Tongue (tissue), 2 donors: ENCODE measurements around the gene ZBTB24. TPM values are rescaled to one million over a fixed set of nuclear protein-coding genes. Genes with fewer than 3 reads are reported as not detected.
A peak's percentile ranks its signal among the peaks of the same experiment; 100 is the strongest.
"Not testable (repeated sequence)": the region's sequence is repeated elsewhere in the genome, so short reads cannot be mapped to it uniquely, and the experiment has no call there.

Experiments
- DNase-seq: peaks from one replicate; pipeline ENCODE4 v3.0.0-alpha.2; 2015
- total RNA-seq: library from RNA; depleted of rRNA; stranded (reverse); fragments of >200 nt; gene quantifications from one replicate; pipeline ENCODE4 v1.2.3, GENCODE V29; 2014

The ZBTB24 gene
- total RNA-seq, 1 donor from 2014 or later: 11.2 TPM

DNA sequence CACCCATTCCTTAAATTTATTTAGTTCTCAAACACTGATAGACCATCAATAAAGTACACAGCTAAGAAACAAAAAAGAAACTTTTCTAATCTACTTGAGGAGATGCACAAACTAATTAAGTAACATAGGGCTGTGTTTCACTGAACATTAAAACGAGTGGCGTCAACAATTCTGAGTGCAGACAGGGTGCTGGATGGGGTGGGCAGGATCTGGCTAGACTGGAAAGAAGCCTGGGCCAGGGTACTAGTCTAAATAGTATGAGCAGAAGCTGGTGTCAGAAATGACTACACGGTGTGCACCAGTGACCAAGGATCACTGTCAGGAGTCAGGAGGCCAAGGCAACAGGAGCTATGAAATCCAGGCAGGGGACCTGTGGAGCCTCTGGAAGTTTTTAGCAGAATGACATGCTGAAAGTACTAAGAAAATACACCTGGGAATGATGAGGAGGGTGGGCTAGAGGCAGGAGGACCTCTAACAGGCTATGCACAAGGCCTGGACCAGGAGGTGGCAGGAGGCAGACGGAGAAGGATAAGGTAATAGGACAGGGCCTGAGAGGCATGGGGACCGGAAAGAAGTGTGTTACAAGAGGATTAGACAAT is 13.3 kb downstream of the ZBTB24 start:
- DNase-seq: no peak

DNA sequence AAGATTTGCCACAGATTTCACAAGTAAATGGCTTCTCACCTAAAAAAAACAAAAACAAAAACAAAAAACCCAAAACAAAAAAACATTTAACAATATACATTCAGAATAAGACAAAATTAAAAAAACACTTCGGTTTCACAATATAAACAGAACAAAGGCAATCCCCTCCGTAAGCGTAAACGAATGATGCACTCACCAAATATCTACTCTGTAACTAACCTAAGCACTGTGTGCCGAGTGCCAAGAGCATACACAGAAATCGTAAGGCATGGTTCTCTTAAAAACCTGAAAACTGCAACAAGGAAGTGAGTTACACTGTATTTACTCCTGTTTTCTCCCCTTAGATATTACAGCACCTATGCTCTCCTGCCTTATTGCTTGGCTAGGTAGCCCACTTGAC is 15.3 kb downstream of the ZBTB24 start:
- DNase-seq: no peak

DNA sequence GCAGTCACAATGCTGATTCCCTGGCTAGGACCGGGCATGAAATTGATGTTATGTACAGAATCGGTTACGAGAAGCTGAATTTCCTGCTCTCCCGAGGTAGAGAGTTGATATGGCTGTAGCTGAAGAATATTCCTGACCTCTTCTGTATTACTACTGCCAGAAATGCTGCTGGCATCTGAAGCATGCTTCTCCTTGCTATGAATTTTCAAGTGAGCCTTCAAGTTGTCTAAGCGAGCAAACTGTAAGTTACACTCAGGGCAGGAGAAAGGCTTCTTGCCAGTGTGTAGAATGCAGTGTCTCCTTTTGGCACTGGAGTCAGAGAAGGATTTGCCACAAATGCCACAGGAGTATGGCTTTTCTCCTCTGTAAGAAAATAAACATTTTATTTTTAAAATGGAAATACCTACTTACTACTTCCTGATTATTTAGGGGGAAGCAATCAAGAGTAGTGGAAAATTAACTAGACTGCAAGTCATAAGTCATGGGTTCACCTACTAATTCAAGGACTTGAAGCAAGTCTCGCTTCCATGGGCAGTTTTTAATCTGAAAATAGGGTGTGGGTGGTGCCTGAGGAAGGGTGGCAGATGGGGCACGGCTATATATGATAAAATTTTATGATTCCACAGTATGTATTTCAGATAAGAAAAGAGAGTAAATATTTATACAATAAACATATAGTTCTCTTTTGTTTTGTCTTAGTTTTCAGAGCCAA is 16.7 kb downstream of the ZBTB24 start:
- no peak for DNase-seq

DNA sequence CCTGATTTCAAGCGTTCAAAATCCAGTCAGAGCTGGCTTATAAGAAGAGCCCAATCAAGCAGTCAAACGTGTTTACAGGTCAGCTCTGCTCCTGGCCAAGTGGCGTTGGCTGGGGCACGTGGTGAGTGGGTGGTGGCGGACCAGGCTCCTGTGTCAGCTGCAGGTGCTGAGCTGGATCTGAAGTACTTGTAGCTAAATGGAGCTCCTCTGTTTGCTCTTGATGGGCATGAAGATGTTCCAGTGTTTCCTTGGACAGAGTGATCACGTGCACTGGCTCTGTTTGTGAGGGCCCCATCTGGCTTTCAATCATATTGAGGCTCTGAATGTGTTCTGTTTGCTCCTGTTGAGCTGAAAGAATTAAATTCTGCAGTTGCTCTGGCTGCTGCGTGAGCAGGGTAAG is 17.2 kb downstream of the ZBTB24 start:
- no peak for DNase-seq

DNA sequence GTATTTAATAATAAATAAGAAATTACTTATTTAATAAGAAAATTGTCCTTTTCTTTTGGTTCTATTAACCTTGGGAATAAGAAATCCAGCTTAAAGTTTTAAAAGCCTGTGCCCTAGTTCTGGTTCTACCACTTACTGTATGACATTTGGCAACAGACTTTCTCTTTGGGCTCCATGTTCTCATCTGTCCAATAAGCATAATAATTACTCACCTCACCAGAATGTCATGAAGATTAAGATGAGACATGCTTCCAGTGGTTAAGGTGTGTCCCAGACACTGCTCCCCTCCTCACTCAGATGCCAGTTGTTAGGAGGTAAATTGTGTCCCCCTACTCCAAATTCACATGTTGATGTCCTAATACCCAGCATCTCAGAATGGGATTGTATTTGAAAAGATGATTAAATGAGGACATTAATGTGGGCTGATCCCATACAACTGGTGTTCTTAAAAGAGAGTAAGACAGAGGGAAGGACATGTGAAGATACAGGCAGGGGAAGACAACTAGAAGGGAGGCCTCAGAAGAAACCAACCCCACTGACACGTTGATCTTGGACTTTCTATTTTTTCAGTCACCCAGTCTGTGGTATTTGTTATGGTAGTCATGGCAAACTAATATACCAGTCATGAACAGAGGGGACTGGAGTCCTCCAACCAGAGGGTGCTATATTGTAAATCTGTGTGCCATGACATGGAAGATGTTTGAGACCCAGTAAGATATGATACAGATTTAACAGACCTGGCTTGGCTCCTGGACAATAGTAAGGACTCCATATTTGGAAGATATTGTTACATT is 21.1 kb downstream of the ZBTB24 start:
- DNase-seq: no peak

DNA sequence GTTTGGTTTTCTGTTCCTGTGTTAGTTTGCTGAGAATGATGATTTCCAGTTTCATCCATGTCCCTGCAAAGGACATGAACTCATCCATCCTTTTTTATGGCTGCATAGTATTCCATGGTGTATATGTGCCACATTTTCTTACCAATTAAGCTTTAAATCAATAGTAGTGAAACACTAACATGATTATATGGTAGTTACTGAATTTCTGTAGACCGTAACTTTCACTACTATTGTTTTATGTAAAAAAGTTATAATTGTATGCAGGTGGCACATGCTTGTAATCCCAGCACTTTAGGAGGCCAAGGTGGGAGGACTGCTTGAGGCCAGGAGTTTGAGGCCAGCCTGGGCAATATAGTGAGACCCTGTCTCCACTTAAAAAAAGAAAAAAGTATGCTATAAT is 21.8 kb downstream of the ZBTB24 start:
- not testable (repeated sequence) for DNase-seq

DNA sequence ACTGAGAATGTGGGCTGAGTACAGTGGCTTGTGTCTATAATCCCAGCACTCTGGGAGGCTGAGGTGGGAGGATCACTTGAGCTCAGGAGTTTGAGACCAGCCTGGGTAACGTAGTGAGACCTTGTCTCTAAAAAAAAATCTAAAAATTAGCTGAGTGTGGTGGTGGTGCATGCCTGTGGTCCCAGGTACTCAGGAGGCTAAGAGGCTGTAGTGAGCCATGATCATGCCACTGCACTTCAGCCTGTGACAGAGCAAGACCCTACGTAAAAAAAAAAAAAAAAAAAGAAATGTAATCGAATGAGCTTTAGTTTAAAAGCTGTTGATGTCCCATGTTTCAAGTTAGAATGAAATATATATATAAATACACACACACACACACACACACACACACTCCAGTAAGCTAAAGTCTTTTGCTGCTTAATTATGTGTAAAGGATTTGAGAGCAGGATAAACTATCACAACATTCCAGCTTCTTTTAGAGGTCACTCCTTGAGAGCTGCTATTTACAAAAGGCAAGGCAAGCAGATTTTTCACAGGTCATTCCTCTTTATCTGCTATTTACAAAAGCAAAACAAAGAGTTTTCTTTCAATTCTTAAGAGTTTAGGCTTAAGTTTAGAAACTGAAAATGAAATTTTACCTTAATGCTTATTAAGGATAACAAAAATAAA is 22.7 kb downstream of the ZBTB24 start:
- no peak for DNase-seq

DNA sequence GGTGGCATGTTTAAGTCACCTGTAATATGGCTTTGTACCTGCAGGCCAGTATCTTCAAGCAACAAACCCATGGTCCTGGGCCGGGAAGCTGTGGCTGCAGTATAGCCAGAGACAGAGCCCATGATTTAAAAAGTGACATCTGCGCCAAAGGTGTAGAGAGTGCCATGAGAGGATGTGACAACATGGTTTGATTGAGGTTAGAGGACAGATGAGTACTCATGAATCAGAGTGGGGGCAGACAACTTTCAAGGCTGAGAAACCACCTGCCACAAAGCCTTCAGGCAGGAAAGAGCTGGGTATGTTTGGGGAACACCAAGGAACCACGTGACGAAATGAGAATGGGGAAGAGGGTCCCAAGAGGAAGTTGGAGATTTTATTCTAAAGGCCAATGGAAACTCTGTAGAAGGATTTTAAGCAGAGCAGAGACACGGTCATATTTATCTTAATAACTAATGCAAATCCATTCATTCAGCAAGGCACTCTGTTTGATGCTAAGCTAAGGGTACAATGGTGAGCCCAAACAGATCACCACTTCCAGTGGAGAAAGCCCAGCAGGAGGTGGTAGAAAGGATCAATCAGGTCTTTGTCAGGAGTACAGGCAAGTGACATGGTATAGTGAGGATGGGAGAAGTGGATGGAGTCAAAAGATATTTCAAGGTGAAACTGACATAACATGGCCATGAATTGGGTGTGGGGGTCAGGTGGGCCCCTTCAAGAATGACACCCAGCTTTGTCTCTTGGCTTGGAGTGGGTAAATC is 24.1 kb downstream of the ZBTB24 start:
- DNase-seq: no peak

DNA sequence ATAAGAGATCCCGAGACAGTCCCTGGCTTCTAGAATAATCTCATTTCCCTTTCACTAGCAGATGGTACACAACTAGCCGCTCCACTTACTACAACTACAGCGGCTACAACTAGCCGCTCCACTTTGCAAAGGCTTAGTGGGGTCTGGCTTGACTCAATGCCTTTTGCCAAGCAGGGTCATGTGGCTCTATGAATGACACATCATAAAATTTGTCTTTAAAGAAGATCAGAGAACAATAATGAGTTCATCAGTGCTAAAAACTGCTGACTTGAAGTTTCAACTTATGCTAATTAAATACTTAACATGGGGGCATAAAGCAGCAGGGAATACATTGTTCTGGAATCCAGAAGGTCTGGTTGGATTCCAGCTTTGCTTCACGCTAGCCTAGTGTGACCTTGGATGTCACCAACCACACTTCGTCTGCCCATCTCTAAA is 25.4 kb downstream of the ZBTB24 start:
- no peak for DNase-seq

DNA sequence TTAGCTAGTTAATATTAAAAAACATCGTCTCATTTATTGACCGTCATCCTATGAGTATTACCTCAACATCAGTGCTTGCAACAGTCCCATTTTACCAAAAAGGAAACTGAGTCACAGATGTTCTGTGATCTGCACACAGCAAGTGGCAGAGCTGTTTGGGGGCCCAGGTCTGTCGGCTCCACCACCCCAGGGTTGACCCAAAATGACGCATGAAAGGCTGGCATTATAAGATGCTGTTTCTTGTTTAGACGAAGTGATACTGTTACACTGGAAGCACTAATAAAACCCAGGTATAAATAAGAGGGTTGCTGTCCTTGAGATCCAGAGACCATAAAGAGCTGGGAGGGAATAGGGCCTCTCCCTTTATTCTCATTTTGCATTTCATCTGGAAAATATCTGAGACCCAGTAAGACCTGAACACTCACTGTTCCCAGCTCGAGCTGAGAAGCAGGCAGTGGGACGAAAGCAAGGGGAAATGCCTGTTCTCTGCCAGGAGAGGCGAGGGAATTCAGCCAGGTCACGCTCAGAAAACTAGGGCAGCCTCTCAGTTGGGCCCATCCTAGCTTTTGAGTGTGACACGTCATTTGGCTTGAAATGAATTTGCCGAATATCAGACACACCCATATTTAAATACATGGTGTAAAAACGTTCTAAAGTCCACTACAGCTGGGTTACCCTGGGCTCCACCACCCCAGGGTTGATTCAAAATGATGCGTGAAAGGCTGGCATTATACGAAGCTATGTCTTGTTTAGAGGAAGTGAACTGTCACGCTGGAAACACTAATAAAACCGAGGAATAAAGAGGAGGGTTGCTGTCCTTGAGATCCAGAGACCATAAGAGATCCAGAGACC is 26.1 kb downstream of the ZBTB24 start:
- DNase-seq: peak; percentile 77

DNA sequence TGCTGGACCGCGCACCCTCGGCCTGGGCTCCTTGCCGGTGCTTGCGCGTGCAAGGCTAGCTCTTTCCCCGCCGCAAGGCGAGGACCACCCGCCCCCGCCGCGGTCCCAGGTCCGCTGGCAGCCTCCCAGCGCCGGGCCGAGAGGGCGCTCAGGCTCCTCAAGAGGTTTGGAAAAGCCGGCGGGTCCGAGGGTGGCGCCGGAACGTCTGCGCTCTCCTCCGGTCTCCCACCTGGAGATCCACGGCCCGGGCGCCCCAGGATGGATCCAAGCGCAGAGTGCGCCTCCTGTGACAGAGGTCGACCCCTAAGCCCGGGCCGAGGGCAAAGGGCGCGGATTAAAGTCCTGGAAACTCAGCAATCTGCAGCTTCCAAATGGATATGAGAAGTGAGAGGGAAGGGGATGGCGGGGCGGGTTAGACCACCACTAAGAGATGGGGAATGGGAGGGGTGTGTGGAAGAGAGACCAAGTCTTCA is 26.9 kb downstream of the ZBTB24 start:
- no peak for DNase-seq

DNA sequence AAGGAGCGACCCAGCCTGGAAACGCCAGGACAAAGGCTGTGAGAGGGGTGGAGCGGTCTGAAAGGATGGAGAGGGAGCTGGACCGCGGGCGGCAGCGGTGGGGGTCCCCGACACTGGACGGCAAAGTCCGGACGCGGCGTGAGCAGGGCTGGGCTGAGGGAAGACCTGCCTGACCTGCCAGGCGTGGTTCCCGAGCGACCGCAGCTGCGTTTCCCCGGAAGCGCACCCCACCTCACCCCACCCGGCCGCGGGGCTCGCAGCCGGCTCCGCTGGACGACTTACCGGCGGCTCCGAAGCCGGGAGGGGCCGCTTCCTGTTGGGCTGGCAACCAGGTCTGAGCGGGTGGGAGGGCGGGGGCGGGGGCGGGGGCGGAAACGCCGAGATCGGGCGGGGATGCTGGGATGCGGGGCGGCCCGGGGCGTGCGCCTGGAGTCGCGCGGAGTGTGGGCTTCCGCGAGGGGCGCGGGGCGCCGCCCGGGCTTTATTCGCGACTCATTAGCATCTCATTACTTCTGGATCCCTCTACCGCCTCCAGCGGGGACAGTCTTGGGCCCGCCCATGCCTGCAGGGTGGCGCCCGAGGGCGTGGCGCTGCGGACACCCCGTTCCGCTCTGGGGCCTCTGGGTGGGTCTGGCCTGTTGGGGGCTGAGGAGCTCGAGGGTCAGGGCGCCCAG is 27.4 kb downstream of the ZBTB24 start, which contains the start of gene MICAL1:
TSS of gene MICAL1 (minus strand) at position 336 of the 674 bp plus-strand sequence. CDS start 1,576 bp downstream, outside the sequence.
- DNase-seq: peak; percentile 77

DNA sequence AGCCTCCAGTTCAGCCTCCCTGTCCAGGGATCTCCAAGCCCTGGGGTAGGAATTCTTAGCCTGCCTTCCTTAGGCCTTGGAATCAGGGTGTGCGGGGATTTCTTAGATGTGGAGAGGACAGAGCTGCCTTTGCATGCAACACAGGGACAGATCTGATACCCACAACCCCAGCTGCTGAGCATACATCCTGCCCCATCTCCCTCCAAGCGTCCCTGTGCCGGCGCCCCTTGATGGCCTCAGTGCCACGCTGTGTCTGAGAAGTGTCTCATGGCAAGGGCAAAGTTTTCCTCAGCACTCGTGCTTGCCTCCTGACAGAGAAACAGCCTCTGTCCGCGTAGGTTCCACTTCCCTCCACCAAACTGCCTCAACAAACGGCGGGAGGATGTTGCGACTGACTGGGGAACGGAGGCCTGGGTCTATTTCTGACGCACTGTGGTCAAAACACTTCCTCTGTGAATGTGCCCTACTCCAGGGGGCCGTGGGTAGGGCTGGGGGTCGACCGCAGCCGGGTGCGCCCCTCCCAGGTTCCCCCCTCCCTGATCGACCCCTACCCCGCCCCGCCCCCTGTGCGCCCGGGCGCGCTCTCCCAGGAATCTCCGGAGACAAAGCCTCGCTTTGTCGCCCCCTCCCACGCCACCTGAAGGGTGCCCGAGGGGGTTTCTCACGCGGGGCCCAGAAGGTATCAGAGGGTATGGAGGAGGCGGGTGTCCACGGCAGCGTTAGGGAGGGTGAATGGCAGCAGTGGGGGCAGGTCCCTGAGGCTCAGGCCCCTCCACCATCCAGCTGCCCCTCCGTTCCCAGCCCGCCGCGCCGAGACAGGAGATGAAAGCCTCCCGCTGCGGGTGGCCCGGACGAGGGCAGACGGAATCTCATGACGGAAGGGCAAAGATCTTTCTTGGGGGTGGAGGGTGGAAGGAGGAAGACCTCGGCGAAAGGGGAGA is 28.3 kb downstream of the ZBTB24 start:
- DNase-seq: peak; percentile 30

DNA sequence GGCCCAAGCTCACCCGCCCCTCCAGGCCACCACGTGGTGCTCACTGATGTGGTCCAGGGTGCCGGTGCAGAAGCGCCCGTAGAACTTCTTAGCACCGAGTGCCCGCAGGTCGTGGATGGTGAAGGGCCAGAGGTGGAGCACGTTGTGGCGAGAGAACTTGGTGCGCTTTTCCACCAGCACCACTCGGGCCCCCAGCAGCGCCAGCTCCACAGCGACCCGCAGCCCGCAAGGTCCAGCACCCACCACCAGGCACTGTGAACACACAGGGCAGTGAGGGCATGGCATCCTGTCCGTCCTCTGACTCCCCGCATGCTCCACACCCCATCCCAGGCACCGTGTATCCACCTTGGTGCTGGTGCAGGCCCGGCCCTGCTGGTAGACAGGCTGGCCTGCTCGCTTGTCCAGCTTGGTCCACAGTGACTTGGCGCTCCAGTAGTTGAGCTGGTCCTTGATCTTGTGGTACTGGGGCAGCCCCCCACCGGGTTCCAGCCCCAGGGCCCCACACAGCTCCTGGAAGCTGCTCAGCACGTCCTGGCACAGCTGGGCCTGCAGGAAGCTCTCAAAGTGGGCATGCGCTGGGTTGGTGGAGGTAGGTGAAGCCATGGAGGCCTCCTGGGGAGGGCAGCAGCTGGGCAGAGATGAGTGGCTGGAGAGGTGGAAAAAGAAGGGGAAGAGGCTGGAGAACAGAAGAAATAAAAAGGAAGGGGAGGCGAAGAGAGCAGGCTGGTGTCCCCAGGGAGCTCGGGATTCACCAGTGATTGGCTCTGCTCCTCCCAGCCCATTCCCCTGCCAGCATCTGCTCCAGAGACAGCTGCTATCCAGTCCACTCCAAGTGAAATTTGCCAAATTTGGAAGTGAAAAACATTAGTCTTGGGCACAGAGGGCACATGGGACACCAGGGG is 29.2 kb downstream of the ZBTB24 start:
- peak; percentile 94 for DNase-seq

DNA sequence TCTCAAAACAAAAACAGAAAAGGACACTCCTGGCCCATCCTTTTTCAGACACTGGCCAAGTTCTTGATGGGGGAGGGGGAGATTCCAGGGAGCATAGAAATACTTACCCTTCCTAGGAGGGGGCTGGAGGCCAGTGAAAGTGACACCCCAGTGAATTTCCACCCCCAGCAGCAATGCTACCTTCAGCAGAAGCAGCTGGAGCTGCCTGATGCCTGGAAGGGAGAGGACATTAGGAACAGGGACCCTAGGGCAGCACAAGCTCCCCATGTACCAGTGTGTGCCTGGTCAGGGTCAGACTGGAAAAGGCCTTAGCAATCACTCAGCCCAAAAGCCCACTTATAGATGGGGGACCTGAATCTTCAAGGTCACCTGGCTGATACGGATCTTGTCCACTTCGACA is 29.9 kb downstream of the ZBTB24 start:
- DNase-seq: no peak

DNA sequence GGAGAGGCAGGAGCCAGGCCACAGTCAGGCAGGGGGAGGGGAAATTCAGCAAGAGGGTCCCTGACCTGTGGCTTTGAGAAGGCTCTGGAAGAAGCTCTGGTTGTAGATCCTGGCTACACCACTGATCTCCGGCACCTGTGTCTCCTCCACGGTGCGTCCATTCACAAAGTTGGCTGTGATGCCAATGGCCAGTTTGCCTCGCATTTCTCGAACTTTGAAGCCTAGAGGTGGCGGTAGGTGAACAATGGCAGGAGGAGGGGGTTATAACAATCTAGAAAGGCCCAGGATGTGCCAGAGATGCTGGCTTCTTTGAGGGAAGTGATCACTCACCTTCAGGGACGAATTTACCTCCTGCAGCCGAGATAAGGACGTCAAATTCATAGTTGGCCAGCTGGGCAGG is 30.8 kb downstream of the ZBTB24 start:
- no peak for DNase-seq

DNA sequence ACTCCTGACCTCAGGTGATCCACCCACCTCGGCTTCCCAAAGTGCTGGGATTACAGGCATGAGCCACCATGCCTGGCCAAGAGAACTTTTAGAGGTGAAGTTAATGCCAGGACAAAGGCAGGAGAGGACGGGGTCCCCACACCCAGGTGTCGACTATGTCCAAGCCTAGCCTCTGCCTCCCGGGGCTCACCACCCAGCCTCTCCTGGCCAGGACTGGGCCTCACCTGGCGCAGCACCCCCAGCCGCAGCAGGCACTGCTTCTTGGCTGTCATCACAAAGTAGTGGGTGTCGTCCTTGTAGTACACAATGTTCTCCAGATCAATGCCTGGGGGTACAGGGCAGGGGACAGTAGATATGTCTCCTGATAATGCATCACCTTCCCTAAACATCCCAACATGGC is 31.6 kb downstream of the ZBTB24 start:
- no peak for DNase-seq

DNA sequence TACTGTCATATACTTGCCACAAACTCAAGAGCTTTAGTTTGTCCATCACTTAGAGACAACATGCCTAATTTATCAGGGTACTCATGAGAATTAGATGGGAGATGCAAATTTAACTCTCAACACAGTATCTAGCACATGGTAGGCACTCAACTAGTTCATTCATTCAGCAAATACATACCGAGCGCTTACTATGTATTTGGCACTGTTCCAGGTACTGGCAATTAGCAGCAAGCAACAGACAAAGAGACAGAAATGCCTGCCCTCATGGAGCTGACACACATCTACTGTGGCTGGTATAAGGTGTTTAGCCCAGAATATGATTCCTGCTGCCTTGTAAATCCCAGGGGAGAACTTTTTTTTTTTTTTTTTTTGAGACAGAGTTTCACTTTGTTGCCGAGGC is 32.2 kb downstream of the ZBTB24 start:
- DNase-seq: no peak
